Ascending aorta (tissue), 2 donors: Measurements from ENCODE around the gene TNS4. TPM values are rescaled to one million over a fixed set of nuclear protein-coding genes. Genes with fewer than 3 reads are reported as not detected.
A peak's percentile ranks its signal among the peaks of the same experiment; 100 is the strongest.

Source experiments
- DNase-seq, 2 donors: peaks; one replicate each; pipeline ENCODE4 v3.0.0-alpha.2; 2019; ENCODE audit warnings: low spot score in 2 of 2
- H3K27ac ChIP-seq, 2 donors: fragments of 200-600 bp; sonication (generic); one replicate each; pipeline ENCODE4 v1.5.1; 2016 to 2017; ENCODE audit warnings: mild to moderate bottlenecking in 1 of 2
- H3K27me3 ChIP-seq: fragments of 200-600 bp; sonication (generic); one replicate; pipeline ENCODE4 v1.5.1; 2017
- H3K36me3 ChIP-seq, 2 donors: fragments of 200-600 bp; sonication (generic); one replicate each; pipeline ENCODE4 v1.5.1; 2016
- H3K4me1 ChIP-seq, 2 donors: fragments of 200-600 bp; sonication (generic); one replicate each; pipeline ENCODE4 v1.5.1; 2016 to 2017; ENCODE audit warnings: mild to moderate bottlenecking in 1 of 2
- H3K4me3 ChIP-seq, 2 donors: fragments of 200-600 bp; sonication (generic); one replicate each; pipeline ENCODE4 v1.5.1; 2016 to 2017; ENCODE audit warnings: mild to moderate bottlenecking in 1 of 2
- H3K9me3 ChIP-seq, 2 donors: fragments of 200-600 bp; sonication (generic); one replicate each; pipeline ENCODE4 v1.5.1; 2016
- CTCF ChIP-seq, 3 experiments: fragments of 200-600 bp in 2 of 3; fragments of 450-650 bp in 1 of 3; sonication (generic) in 2 of 3; IDR thresholded peaks; one replicate each; pipeline ENCODE4 v1.5.1; 2016 to 2019; ENCODE audit warnings: antibody characterized with exemption in 3 of 3, mild to moderate bottlenecking in 1 of 3, moderate library complexity in 1 of 3
- intact Hi-C: fragments of 100-400 bp; cut with DNase I; formaldehyde crosslinking; loops from one replicate; pipeline ENCODE4 v1.15.1; 2023
- total RNA-seq: library from RNA; depleted of rRNA; stranded (reverse); fragments of >200 nt; gene quantifications from one replicate; pipeline ENCODE4 v1.1.0, GENCODE V29; 2016

Gene TNS4
- total RNA-seq, 1 donor from 2014 or later = not detected

GRCh38 chr17:40522961-40523310, 21.5 kb upstream of the TNS4 start:
- DNase-seq = no peak
- no peaks in the 10 kb centered on the region for H3K9me3 ChIP-seq
- no peak overlapping the region for H3K4me3 ChIP-seq
- no peak overlapping the region for H3K27ac ChIP-seq
- TF ChIP-seq CTCF (IDR thresholded peaks at IDR 0.05) = no peak
- intact Hi-C loops = no loop called here
- no peaks in the 10 kb centered on the region for H3K36me3 ChIP-seq
- H3K4me1 ChIP-seq = no peaks in the 10 kb centered on the region
- H3K27me3 ChIP-seq = no peaks in the 10 kb centered on the region

GRCh38 chr17:40522250-40522960, 21.0 kb upstream of the TNS4 start:
- H3K27ac ChIP-seq = no peak overlapping the region
- intact Hi-C loops = no loop called here

GRCh38 chr17:40520991-40521453, 19.6 kb upstream of the TNS4 start:
- H3K27ac ChIP-seq = no peak overlapping the region
- no peaks in the 10 kb centered on the region for H3K27me3 ChIP-seq
- H3K4me3 ChIP-seq = no peak overlapping the region
- H3K4me1 ChIP-seq = no peaks in the 10 kb centered on the region
- TF ChIP-seq CTCF (IDR thresholded peaks at IDR 0.05) = no peak
- DNase-seq = no peak
- intact Hi-C loops = no loop called here
- no peaks in the 10 kb centered on the region for H3K9me3 ChIP-seq
- H3K36me3 ChIP-seq = no peaks in the 10 kb centered on the region

More at GRCh38 chr17:40522250-40522960, 21.0 kb upstream of the TNS4 start:
- Histone ChIP-seq H3K27me3 (no peaks in the 10 kb centered on the region), H3K36me3 (no peaks in the 10 kb centered on the region), H3K4me1 (no peaks in the 10 kb centered on the region), H3K9me3 (no peaks in the 10 kb centered on the region), H3K4me3 (no peak overlapping the region)
- TF ChIP-seq CTCF (IDR thresholded peaks at IDR 0.05) = no peak
- no peak for DNase-seq

GRCh38 chr17:40519089-40519775, 17.8 kb upstream of the TNS4 start:
- H3K27ac ChIP-seq = no peak overlapping the region
- no peak for TF ChIP-seq CTCF (IDR thresholded peaks at IDR 0.05)
- H3K27me3 ChIP-seq = no peaks in the 10 kb centered on the region
- no peaks in the 10 kb centered on the region for H3K4me1 ChIP-seq
- H3K4me3 ChIP-seq = no peak overlapping the region
- intact Hi-C loops = no loop called here
- peak in 1 of 2 donors; percentile 43 for DNase-seq
- H3K36me3 ChIP-seq = no peaks in the 10 kb centered on the region
- H3K9me3 ChIP-seq = no peaks in the 10 kb centered on the region

- Histone ChIP-seq H3K9me3 (no peaks in the 10 kb centered on the region), H3K4me3 (no peak overlapping the region), H3K27ac (no peak overlapping the region), H3K36me3 (no peaks in the 10 kb centered on the region), H3K4me1 (no peaks in the 10 kb centered on the region), H3K27me3 (no peaks in the 10 kb centered on the region)
- DNase-seq = peak in 1 of 2 donors; percentile 41
- intact Hi-C loops = no loop called here
- TF ChIP-seq CTCF (IDR thresholded peaks at IDR 0.05) = no peak
Measured at GRCh38 chr17:40518401-40519088, 17.1 kb upstream of the TNS4 start.
